Effector memory CD4-positive, alpha-beta T cell (primary cell): ENCODE results near the gene OR52D1.

Experiments
- DNase-seq, 3 donors: peaks; one replicate each; pipeline ENCODE4 v3.0.0-alpha.2; 2020
- H3K27ac ChIP-seq: 2 replicates; pipeline ENCODE4 v1.7.0; 2013; ENCODE audit warnings: mild to moderate bottlenecking, low read length, moderate library complexity; ENCODE audit not compliant: insufficient read depth, poor library complexity, severe bottlenecking
- H3K27me3 ChIP-seq: replicated peaks from 2 replicates; pipeline ENCODE4 v1.7.0; 2013; ENCODE audit warnings: mild to moderate bottlenecking, low read length; ENCODE audit not compliant: insufficient read depth, control insufficient read depth, poor library complexity, severe bottlenecking
- H3K36me3 ChIP-seq: 2 replicates; pipeline ENCODE4 v1.7.0; 2013; ENCODE audit warnings: mild to moderate bottlenecking, low read length, moderate library complexity; ENCODE audit not compliant: control insufficient read depth, insufficient read depth
- H3K4me1 ChIP-seq: 2 replicates; pipeline ENCODE4 v1.7.0; 2013; ENCODE audit warnings: low read length, mild to moderate bottlenecking; ENCODE audit not compliant: control insufficient read depth, insufficient read depth, poor library complexity, severe bottlenecking
- H3K4me3 ChIP-seq: 2 replicates; pipeline ENCODE4 v1.7.0; 2013; ENCODE audit warnings: low read length, low read depth, mild to moderate bottlenecking; ENCODE audit not compliant: insufficient read depth, poor library complexity, severe bottlenecking
- H3K9me3 ChIP-seq: 2 replicates; pipeline ENCODE4 v1.7.0; 2013; ENCODE audit warnings: mild to moderate bottlenecking, low read length, moderate library complexity; ENCODE audit not compliant: control insufficient read depth

Gene OR52D1

GRCh38 chr11:5534046-5534445 lies 45.6 kb downstream of the OR52D1 start:
- Histone ChIP-seq H3K4me3 (no peak overlapping the region), H3K27me3 (no peaks in the 10 kb centered on the region), H3K4me1 (no peaks in the 10 kb centered on the region), H3K9me3 (no peaks in the 10 kb centered on the region), H3K36me3 (no peaks in the 10 kb centered on the region), H3K27ac (no peak overlapping the region)
- DNase-seq = no peak

DNA sequence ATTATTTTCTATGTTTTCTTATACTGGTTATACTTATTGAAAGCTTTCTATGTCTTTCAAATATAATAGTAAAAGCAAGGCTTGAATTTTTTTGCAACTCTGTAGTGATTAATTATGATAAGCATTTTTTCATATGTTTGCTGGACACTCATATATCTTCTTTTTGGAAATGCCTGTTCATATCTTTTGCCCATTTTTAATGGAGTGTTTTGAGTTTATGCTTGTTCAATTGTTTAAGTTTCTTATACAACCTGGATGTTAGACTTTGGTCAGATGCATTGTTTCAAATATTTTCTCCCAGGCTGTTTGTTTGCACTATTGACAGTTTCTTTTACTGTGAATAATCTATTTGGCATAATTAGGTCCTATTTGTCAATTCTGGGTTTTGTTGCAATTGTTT lies 48.0 kb downstream of the OR52D1 start:
- Histone ChIP-seq H3K27me3 (no peaks in the 10 kb centered on the region), H3K4me3 (no peak overlapping the region), H3K36me3 (no peaks in the 10 kb centered on the region), H3K9me3 (no peaks in the 10 kb centered on the region), H3K4me1 (no peaks in the 10 kb centered on the region), H3K27ac (no peak overlapping the region)
- no peak for DNase-seq
